ENCODE data around the gene NEDD4L.
"Not testable (repeated sequence)": the region's sequence is repeated elsewhere in the genome, so short reads cannot be mapped to it uniquely, and the experiment has no call there.

Gene NEDD4L

DNA sequence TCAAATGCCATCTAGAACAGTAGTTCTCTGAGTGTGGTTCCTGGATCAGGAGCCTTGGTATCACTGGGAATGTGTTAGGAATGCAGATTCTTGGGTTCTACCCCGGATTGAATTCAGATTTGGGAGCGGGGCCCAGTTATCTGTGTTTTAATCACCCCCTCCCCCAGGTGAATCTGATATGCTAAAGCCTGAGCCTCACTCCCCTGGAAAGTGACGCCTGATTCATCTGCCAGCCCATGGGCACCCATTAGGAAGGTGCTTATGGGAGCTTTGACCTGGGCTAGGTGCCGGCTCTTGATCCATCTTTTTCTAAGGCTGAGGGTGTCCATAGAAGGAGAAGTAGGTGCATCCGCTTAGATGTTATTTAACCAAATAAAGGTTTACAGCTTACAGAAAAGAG lies 199.4 kb downstream of the NEDD4L start:
- no peak for DNase-seq

DNA sequence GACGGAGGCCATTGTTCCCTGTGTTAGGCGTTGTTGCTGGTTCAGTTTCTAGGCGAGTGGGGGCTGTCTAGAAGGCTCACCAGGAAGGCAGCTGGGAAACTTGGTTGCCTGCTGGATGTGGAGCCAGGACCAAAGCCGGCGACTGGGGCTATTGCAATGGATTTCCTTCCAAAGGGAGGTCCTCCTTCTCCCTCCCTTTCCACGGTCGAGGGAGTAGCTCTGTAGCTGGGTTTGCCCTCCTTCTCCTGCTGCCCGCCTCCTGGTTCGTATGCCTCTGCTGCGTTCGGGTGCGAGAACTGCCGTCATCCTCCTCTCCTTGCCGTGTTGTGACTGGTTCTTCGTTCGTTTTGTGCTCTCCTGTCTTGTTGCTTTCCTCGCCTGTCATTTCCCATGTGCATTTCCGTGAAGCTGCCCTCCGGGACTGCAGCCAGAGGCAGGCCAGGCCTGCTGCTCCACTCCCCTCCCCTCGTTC lies 203.4 kb downstream of the NEDD4L start:
- DNase-seq, result no peak

DNA sequence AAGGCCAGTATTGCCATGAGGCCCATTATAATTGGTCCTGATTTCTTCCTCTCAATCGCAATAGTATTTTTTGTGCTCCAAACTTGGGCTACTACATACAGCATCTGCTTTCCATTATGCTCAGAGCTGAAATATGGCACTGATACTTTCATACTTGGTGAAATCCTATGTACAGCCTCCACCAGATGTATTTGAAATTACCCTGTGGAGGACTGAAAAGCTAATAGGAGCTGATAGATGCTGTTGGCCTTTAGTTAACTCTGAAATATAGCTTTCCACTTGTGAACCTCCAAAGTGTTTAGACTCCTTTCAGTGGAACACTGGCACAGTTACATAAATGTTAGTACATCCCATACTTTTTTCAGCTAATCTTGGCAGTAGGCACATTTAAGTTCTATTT lies 205.7 kb downstream of the NEDD4L start:
- DNase-seq, result peak; percentile 63

DNA sequence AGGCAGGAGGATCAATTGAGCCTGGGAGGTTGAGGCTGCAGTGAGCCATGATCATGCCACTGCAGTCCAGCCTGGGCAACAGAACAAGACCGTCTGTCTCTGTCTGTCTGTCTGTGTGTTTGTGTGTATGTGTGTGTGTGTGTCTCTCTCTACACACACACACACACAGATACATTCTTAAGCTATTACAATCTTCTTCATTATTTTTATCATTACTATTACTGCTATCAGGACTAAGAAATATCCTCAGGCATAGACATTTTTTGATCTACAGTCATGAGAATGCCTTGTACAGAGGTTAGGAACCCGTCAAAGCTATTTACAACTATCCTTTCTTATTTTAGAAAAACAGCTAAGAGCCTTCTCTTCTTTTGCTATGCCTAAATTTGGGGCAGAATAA lies 207.4 kb downstream of the NEDD4L start:
- DNase-seq, result no peak

DNA sequence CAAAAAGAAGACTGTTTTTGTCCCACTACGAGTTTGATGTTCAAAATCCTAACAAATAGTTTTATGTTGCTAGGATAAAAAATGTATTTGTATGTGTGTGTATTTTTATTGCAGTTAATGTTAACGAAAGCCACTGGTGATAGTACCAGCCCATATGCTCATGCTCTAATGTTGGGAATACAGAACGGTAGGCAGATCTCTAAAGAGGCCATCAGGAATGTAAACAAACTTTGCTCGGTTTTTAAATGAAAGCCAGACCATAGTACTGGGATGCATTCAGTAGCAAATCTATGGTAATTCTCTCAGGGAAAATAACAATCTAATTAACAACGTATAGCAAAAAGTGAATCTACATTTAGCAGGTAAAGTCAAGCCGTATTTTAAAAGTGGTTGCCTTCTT lies 208.1 kb downstream of the NEDD4L start:
- DNase-seq, result peak; percentile 35

DNA sequence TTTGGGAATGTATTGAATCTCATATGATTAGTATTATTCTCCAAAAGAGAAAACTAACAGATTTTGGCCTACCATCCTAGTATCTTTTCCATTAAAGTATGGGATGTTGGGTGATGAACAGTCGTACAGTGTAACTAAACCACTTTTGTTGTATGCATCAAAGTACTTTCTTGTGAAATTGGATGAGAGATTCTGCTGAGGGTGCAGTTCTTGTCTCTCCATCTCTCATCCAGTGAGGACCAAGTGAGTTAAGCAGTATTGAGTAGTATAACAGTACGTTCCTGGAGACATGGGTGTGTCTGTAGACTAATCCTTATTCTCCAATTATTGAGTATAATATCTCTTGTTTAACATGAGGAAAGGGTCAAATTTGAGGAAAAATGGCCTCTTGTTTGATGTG lies 209.3 kb downstream of the NEDD4L start:
- DNase-seq, result no peak

DNA sequence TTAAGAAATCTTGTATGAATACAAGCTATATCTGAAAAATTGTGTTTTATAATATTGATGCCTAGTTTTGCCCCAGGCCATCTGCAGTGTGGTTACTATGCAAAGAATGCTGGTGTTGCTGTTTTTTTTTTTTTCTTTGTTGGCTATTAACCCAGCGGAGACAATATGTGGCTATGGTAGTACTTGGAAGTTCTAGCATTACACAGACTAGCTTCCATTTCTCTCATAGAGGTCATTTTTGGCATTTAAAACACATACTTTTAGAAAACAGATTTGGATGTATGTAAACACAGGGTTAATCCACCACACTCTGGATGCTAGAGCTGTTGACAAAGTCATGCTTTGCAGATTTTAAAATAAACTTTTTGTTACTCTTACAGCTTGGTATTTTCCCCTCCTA lies 209.8 kb downstream of the NEDD4L start:
- no peak for DNase-seq

DNA sequence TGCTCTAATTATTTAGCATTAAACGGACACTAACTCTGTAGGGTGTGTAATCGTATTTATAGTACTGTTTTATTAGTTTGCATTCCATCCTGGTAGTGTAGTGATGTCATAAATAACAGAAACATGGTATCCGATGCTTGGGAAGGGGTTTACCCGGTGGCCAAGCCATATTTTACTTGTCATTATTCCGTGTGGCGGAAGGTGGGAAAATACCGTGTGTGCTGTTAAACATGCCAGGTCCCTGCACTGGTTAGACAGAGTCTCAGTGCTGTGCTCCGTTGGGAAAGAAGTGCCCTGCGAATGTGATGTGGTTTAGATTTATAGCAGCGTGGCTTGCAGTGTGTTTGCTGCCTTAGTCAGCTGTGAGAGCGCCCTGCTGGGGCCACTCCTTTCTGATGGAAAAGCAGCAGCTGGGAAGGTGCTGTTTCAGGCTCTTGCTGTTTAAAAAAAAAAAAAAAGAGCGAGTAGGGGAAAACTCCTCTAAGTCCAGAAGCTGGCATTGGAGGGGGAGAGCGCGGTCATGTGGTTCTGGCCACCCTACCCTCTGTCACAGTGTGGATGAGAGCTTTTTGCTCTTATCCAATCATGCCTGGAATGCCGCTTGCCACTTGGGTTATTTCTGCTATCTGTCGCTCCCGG lies 211.0 kb downstream of the NEDD4L start:
- DNase-seq, result peak; percentile 71

DNA sequence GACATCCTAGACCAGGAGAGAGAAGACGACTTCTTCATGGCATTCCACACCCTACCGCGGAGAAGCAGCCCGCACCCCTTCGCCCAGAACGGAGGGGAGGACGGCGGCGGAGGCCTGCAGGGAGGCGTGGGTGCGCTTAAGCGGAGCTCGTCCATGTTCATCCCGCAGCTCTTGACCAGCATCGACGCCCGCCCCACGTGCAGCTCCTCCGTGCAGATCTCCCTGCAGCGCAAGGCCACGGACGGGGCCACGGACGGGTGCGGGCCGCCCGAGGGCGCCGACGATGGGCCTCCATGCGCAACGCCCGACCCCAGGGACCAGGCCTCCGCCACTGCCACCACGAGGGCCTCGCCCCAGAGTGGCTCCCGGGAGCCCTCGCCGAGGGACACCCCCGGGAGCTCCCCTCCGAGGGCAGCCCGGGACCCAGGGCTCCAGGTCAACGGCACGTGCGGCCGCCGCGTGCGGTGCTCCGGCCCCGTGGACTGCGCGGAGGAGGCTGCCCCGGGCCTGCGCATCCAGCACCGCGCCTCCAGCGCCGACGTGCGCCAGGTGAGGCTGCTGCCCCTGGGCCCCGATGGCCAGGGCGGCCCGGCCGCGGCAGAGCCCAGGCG lies 211.8 kb downstream of the NEDD4L start:
- DNase-seq, result no peak

DNA sequence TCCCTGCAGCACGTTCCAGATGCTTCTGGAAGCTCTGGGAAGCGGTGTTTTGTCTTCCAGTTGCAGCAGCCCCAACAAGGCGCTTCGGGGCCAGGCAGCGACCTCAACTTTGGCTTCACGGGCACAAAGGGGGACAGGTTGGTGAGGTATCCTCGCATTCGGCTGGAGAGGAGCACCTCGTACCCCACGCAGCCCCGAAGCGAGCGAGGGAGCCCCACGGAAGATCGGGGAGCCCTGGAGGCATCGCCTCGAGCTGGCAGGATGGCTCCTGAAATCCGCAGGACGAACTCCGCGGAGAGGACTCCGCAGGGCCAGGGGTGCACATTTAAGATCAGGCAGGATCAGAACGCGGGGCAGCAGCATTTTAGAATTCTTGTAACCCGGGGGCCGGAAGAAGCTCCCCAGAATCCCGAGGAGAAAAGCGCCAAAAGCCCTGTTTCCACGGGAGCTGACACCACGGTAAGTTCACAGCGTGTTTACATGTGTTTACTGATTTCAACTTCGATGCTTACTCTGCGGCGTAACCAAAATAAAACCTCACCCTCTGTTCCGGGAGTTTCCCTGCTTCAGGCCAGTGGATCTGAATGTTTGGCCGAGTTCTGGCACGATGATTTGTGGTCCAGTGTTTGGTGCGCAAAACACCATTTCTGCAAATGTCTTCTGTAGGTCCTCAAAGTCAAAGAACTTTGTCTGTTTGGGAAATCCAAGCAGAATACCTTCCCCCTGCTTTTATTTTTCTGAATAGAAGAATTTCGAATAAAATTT lies 212.5 kb downstream of the NEDD4L start:
- DNase-seq, result no peak

DNA sequence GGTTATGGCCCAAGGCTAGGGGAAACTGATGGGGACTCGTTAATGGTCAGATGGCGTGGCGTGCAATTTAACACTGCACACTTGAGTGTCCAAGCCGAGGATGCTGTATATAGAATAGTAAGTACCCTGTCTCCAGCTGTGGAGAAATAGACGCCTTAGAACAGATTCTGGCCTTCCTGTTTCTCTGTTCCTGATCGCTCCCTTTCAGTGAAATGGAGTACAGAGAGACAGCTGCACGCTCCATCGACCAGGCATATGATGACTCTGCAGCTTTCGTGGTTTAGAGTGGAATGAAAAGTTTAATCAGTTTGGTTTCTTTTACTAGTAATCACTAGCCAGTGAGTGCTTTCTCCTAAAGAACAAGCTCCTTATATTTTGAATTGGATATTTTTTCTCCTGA lies 213.4 kb downstream of the NEDD4L start:
- DNase-seq, result peak; percentile 49

DNA sequence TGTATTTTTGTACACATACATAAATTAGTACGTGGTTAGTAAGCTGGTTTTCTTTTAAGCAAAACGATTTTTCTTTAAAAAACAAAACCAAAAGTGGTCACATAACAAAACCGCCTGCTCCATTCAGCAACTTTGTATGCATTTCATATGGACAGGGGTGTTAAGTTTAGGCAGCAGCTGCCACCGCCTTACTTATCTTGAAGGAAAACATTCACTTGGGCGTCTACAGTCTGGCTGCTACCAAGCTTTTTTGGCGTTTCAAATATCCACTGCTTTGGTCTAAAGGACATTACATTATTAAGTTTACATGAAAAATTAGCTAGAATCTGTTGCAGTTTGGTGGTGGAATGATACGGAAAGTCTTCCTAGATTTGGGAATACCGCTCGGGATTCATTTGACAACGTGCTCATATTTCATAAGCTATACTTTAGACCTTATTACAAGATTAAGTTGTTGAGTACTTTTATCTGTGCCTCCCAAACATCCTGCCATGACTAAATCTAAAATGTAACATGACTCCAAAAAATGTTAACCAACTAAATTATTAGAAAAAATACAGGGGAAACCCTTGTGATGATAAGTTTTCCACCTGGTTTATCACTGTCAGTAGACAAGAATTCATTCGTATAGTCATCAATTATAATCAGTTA lies 214.8 kb downstream of the NEDD4L start:
- DNase-seq, result no peak

DNA sequence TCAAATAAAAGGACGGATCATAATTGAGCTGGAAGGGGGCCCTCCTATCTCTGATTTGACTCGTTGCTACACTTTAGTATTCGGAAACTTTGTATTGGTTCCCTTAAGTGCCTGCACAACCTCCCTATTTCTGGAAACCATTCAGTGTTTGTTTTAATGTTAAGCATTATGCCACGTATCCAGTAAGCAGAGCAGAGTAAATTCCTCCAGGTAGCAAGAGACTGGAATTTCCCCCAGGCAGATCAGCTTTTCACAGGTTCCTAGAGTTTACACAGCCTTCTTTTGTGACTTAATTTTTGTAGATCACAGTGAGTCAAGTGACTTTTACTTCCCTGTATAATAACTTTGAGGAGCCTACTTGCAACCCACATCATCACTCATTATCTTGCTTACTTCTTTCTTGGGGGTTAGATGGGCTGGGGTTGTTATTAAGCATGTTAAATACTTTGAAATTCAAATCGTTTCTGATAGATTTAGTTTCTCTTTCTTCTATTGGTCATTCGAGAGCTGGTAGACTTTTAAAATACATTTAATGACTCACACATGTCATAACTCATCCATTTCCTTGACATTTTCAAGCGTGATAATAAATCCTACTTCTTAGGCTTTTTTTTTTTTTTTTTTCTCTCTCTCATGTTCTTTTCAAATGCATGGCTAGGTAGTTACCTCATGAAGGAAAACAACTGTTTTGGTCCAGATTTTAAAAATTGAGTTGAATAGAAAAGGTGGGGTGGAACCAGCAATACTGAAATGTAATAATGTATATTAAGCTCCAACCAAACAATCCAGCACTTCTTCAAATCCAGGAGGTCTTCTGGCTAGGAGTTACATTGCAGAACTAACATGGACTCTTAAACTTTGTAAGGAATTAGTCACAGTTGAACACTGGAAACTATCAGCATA lies 219.3 kb downstream of the NEDD4L start:
- DNase-seq, result peak; percentile 57

DNA sequence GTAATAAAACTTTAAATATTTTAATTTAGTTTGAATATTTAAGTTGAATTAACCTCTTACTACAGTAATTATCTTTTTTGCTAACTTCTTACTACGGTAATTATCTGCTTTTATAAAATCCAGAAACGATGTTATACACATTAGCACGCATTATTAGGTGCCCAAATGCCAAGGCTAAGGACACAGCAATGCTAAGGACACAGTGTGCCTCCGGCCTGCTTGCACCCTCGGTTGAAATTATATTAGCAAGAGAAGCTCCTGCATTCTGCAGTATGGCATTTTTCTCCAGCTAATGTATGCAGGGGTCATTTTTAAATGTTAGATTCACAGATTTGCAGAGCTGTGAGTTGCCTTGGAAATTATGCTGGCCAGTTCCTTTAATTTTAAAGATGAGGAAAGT lies 220.0 kb downstream of the NEDD4L start:
- no peak for DNase-seq

DNA sequence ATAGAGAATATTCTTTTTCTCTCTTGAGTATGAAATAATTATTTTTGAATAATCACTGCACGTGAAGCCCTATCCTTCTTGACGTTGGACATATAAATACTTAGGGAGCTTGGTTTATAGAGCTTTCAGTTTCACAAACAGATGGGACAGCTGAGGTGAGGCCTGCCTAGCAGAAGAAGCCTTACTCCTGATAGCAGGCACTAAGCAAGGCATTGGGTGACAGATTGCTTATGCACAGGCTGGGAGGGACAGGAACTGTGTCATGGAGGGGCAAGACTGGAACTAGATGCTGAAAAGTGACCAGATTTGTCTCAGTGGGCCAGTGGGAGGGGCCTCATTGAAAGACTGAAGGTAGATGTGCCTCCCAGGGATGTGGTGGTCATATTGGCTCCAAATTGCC lies 220.8 kb downstream of the NEDD4L start:
- DNase-seq, result no peak

DNA sequence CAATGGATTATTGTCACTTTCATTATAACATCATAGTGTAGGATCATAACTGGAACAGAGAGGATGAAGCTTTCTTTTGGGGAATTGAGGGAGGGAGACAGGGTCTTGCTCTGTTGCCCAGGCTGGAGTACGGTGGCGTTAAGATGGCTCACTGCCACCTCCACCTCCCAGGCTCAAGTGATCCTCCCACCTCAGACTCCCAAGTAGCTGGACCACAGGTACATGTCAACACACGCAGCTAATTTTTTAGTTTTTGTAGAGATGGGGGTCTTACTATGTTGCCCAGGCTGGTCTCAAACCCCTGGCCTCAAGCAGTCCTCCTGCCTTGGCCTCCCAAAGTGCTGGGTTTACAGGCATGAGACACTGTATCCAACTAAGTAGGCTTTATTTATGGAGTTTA lies 221.5 kb downstream of the NEDD4L start:
- DNase-seq, result not testable (repeated sequence)

DNA sequence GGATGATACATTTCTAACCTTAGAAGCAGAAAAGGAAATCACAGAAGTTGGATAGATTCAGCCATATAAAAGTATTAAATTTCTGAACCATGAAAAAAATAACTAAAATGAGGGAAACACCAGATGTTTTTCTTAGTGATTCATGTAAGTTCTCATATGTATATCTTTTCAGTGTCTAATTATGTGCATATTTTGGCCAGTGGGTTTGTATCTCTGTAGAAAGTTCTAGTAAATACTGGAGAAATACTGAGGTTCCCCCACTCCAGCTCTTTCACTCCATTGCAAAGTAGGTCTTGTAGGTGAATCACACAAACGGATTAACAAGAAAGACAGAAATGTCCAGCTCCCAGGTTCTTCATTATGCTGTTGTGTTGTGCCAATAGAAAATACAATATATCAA lies 222.3 kb downstream of the NEDD4L start:
- peak; percentile 30 for DNase-seq

DNA sequence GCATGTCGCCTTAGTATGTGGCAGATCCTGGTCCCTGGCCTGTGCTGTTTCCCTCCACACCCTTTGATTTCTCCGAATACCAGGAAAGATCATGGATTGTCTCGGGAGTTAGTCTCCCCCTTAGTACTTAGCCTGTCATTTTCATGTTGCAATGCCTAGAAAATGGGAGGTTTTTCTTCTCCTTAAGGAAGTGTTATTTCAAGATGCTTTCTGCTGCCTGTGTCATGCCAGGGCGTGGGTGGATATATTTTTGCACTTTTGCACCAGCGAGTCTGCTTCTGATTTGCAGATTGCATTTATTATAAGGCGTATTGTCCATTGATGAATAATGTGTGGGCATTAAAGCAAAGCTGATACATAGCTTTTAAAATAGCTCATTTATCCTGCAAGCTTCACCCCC lies 223.5 kb downstream of the NEDD4L start:
- no peak for DNase-seq

DNA sequence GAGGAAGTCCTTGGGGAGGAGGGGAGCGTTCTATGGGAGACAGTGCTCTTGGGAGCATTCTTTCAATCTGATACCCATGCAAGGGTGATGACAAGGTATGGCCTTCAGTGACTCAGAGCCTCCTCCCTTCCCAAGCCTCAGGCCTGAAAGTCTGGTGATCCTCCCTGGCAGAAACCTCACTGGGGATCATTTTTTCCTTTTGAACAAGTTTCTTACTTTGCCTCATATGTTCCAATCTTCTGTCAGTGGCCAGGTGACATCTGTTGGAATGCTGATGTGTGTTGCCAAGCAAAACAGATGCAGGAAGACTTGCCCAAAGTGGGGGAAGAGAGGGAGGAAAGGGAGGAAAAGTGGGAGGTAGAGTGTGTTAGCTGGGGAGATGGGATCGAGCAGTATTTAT lies 224.8 kb downstream of the NEDD4L start:
- DNase-seq, result peak; percentile 54

DNA sequence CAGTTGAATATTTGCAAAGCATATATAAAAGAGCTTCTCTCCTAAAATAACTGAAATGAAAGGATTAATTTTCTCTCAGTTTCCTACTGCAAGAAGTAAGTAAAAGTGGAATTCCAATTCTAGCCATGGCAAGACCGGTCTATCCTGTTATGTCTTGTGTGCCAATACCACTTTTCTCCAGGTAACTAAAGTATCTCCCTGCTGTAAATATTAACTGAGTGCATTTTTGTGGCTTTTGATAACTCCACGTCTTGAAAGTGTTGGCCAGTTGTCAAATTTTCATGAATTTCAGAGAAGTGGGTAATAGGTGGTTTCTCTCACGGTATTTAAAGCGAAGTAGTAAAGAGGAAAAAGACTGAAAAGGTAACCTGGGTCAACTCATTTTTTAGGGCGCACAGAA lies 225.9 kb downstream of the NEDD4L start:
- DNase-seq, result no peak

DNA sequence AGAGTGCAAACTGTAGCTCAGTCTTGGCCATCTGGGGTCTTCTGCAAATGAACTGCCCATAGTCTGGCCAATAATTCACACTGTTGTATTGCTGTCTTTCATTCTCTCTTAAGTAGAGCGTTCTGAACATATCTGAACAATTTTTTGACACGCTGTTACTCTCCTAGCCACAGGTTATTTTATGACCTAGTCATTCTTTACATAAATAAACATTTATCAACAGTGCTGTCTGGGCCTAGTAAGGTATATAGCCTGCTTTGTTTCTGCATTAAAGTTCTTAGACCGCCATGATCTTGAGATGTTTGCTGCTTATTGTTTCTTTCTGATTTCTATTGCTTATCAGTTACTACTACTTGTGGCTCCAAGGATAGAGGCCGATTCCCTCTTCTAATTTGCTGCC lies 226.4 kb downstream of the NEDD4L start:
- DNase-seq, result no peak

DNA sequence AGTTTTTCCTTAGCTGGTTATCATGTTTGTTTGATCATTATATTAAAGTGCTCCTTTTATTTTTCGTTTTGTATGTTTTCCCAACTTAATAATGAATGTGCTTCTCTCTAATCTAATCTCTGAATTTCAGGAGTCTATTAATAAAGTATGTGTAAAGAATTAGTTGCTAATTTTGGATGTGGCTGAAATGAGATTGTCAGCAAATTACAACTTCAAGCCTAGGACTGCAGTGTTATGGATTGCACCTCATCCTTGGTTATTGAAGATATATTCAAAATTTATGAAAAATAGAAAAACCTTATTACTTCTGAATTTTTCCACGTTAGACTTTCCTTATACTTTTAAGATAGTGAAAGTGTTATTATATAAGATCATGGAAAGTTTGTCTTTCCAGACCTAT lies 227.7 kb downstream of the NEDD4L start:
- no peak for DNase-seq

DNA sequence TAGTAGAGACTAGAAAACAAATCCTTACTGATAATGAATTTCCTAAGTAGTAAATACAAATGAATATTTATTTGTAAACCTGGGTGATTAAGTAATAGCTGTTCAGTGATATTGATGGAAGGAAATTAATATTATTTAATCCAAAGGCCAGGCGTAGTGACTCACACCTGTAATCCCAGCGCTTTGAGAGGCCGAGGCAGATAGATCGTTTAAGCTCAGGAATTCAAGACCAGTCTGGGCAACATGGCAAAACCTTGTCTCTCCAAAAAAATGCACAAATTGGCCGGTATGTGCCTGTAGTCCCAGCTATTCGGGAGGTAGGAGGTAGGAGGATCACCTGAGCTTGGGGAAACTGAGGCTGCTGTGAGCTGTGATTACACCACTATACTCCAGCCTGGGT lies 228.2 kb downstream of the NEDD4L start:
- no peak for DNase-seq
